GM12878 (cell line): Measurements from ENCODE around the gene RPL10. TPM values are rescaled to one million over a fixed set of nuclear protein-coding genes. Genes with fewer than 3 reads are reported as not detected.

Source experiments
- ATAC-seq: fragments of 200-7000 bp; cut with Tn5 transposase; 3 replicates; pipeline ENCODE4 v1.9.1; 2020; ENCODE audit warnings: mild to moderate bottlenecking, moderate library complexity
- BruUV-seq: library from RNA; stranded (reverse); fragments of 400-500 nt; replicated peaks from 2 replicates; lab custom pipeline; 2021; lab: Mats Ljungman, UMichigan
- CTCF ChIA-PET: fragments of 300-600 bp; sonication (Branson Sonifier 250); formaldehyde crosslinking; extraction: SDS; loops from one replicate; lab custom pipeline; 2021; ENCODE audit warnings: inconsistent platforms; lab: Yijun Ruan, JAX
- POLR2A ChIA-PET: fragments of 350-600 bp; formaldehyde crosslinking; extraction: SDS; loops from one replicate; lab custom pipeline; 2021; ENCODE audit warnings: inconsistent platforms; lab: Charles Lee
- RAD21 ChIA-PET: fragments of 300-600 bp; sonication (Branson Sonifier 250); formaldehyde crosslinking; loops from one replicate; lab custom pipeline; 2023; ENCODE audit warnings: antibody characterized with exemption; ENCODE audit not compliant: unreplicated experiment; lab: Charles Lee
- SMC1A ChIA-PET: fragments of 300-600 bp; sonication (Branson Sonifier 250); formaldehyde crosslinking; loops from one replicate; lab custom pipeline; 2023; ENCODE audit not compliant: unreplicated experiment, uncharacterized antibody; lab: Charles Lee
- DNase-seq: peaks from one replicate; pipeline ENCODE4 v3.0.0-alpha.2; 2011; ENCODE audit warnings: low read depth, low spot score
- FAIRE-seq: peaks from 3 replicates; lab custom pipeline; 2011; peaks lifted over from hg19 to GRCh38; lab: Jason Lieb, UNC
- H2AFZ ChIP-seq: 2 replicates; pipeline ENCODE4 v1.6.0; 2011; ENCODE audit warnings: low read depth, low read length, control low read depth; ENCODE audit not compliant: control insufficient read depth
- H3K27ac ChIP-seq: 2 replicates; pipeline ENCODE4 v1.5.1; 2011; ENCODE audit warnings: control low read depth; ENCODE audit not compliant: control insufficient read depth, insufficient read depth
- H3K27me3 ChIP-seq, 2 experiments: replicated peaks in 1 of 2; 2 replicates each; pipeline versions ENCODE4 v1.6.0 to v1.6.1; 2011; ENCODE audit warnings: low read length in 1 of 2; ENCODE audit not compliant: control insufficient read depth in 2 of 2, insufficient read depth in 2 of 2
- H3K36me3 ChIP-seq, 2 experiments: 2 replicates each; pipeline ENCODE4 v1.5.1; 2011; ENCODE audit warnings: low read length in 1 of 2; ENCODE audit not compliant: control insufficient read depth in 2 of 2, insufficient read depth in 2 of 2
- H3K4me1 ChIP-seq: 2 replicates; pipeline ENCODE4 v1.6.1; 2011; ENCODE audit warnings: mild to moderate bottlenecking, low read length, moderate library complexity, mixed read lengths; ENCODE audit not compliant: control insufficient read depth, insufficient read depth
- H3K4me2 ChIP-seq: 2 replicates; pipeline ENCODE4 v1.6.0; 2011; ENCODE audit warnings: control low read depth; ENCODE audit not compliant: control insufficient read depth, insufficient read depth
- H3K4me3 ChIP-seq: fragments of 200-600 bp; sonication (generic); 2 replicates; pipeline ENCODE4 v1.5.1; 2016
- H3K79me2 ChIP-seq: 2 replicates; pipeline ENCODE4 v1.6.0; 2011; ENCODE audit warnings: low read length; ENCODE audit not compliant: control insufficient read depth, insufficient read depth
- H3K9ac ChIP-seq: 2 replicates; pipeline ENCODE4 v1.8.0; 2011; ENCODE audit warnings: low read length, control low read depth, mixed read lengths; ENCODE audit not compliant: control insufficient read depth, insufficient read depth
- H3K9me3 ChIP-seq: replicated peaks from 3 replicates; pipeline ENCODE4 v1.5.1; 2011; ENCODE audit warnings: mild to moderate bottlenecking, low read length; ENCODE audit not compliant: control insufficient read depth, insufficient read depth
- H4K20me1 ChIP-seq: 2 replicates; pipeline ENCODE4 v1.6.0; 2011; ENCODE audit not compliant: control insufficient read depth, insufficient read depth
- CREB1 ChIP-seq: IDR thresholded peaks from 2 replicates; pipeline ENCODE4 v1.6.1; 2012; ENCODE audit warnings: low read depth, mild to moderate bottlenecking, inconsistent platforms
- ETV6 ChIP-seq, 2 experiments: fragments of 450-650 bp in 1 of 2; IDR thresholded peaks in 1 of 2; conservative IDR thresholded peaks in 1 of 2; 2 replicates each; pipeline ENCODE4 v1.6.1; 2014; ENCODE audit warnings: antibody characterized with exemption in 1 of 2, borderline replicate concordance in 1 of 2, low read depth in 1 of 2, mild to moderate bottlenecking in 1 of 2, moderate library complexity in 1 of 2
- HDAC6 ChIP-seq: fragments of 200-600 bp; sonication (generic); IDR thresholded peaks from one replicate; pipeline ENCODE4 v1.8.0; 2017; ENCODE audit warnings: antibody characterized with exemption; ENCODE audit not compliant: unreplicated experiment
- IRF4 ChIP-seq: IDR thresholded peaks from 2 replicates; pipeline ENCODE4 v1.6.1; 2011; ENCODE audit warnings: low read depth, low read length
- RB1 ChIP-seq: fragments of 450-650 bp; formaldehyde crosslinking; IDR thresholded peaks from 2 replicates; pipeline ENCODE4 v1.6.1; 2017; ENCODE audit warnings: mild to moderate bottlenecking, borderline replicate concordance
- SMARCA5 ChIP-seq: fragments of 450-650 bp; IDR thresholded peaks from 2 replicates; pipeline ENCODE4 v1.6.1; 2017; ENCODE audit warnings: mild to moderate bottlenecking
- SREBF1 ChIP-seq: IDR thresholded peaks from 2 replicates; pipeline ENCODE4 v1.6.1; 2012; ENCODE audit warnings: mild to moderate bottlenecking, low read length
- TCF12 ChIP-seq: IDR thresholded peaks from 2 replicates; pipeline ENCODE4 v1.6.1; 2011; ENCODE audit warnings: low read depth, mild to moderate bottlenecking, low read length
- ZSCAN29 ChIP-seq: fragments of 450-650 bp; IDR thresholded peaks from 2 replicates; pipeline ENCODE4 v1.6.1; 2017; ENCODE audit warnings: mild to moderate bottlenecking, moderate library complexity
- WGBS: methylation state at CpG from one replicate; pipeline ENCODE4 v1.1.6; 2016; ENCODE audit warnings: low lambda C conversion rate; ENCODE audit not compliant: insufficient replicate concordance, insufficient coverage; ENCODE audit errors: missing lambda C conversion rate; 5-methylcytosine and 5-hydroxymethylcytosine counted together
- in situ Hi-C: fragments of 300-500 bp; cut with MboI; formaldehyde crosslinking; loops from 9 replicates; pipeline ENCODE4 v1.14.3; 2018; ENCODE audit warnings: mixed read lengths
- intact Hi-C: fragments of 100-400 bp; cut with micrococcal nuclease; formaldehyde crosslinking; loops from one replicate; pipeline ENCODE4 v1.14.2; 2022; ENCODE audit not compliant: unreplicated experiment
- polyA plus RNA-seq, 11 experiments: library from polyadenylated mRNA; depleted of rRNA in 4 of 11; unstranded in 6 of 11; stranded (reverse) in 5 of 11; fragments of >200 nt; fragmentation: Nextera tagmentation in 4 of 11; fragmentation: Illumina TruSeq in 1 of 11; extraction: Ambion mirVana in 4 of 11; extraction: Trizol in 1 of 11; gene quantifications; 1 replicate in 1 of 11; 2 replicates in 10 of 11; pipeline versions ENCODE4 v1.2.1 to v1.2.3, GENCODE V29; 2011 to 2016; ENCODE audit warnings: inconsistent platforms in 2 of 11, missing spikeins in 2 of 11, low read depth in 1 of 11
- total RNA-seq, 4 experiments: library from RNA; depleted of rRNA in 3 of 4; stranded (reverse); fragments of >200 nt in 3 of 4; fragmentation: Illumina TruSeq in 1 of 4; extraction: Trizol in 1 of 4; gene quantifications; 2 replicates each; pipeline versions ENCODE4 v1.2.1 to v1.2.3, GENCODE V29; 2013 to 2021
- TF ChIP-seq, protein P1 (sequence below): fragments of 450-650 bp; formaldehyde crosslinking; IDR thresholded peaks from 2 replicates; pipeline ENCODE4 v1.4.0; 2022; ENCODE audit warnings: mild to moderate bottlenecking, moderate library complexity
- TF ChIP-seq, protein P2 (sequence below): fragments of 450-650 bp; IDR thresholded peaks from 2 replicates; pipeline ENCODE4 v1.6.1; 2017; ENCODE audit warnings: mild to moderate bottlenecking, low read depth, inconsistent platforms; ENCODE audit not compliant: poor library complexity, severe bottlenecking

Gene RPL10
- total and polyA plus RNA-seq, 10 of the 15 experiments (the other 5 are each of a cell fraction or from before 2014, with no cell fraction given), result 1,938 to 7,222 (median 4,494) TPM

- ChIA-PET RAD21 (no interaction called here), CTCF (interaction anchor here (1.2 to 1.3 kb wide), 2 partner anchors 8 to 47 kb away, joined by 3 to 4 read pairs; no protein-coding TSS in a partner anchor), POLR2A (no interaction called here), SMC1A (no interaction called here)
- Histone ChIP-seq H3K27me3 (no peaks in the 10 kb centered on the region), H3K9ac (no peak overlapping the region), H3K27ac (no peak overlapping the region), H2AFZ (no peak overlapping the region), H3K4me3 (no peak overlapping the region), H3K79me2 (no peaks in the 10 kb centered on the region), H4K20me1 (no peaks in the 10 kb centered on the region), H3K4me1 (no peaks in the 10 kb centered on the region), H3K4me2 (no peak overlapping the region), H3K36me3 (no peaks in the 10 kb centered on the region), H3K9me3 (no peaks in the 10 kb centered on the region; the same call in 2 of the 3 replicates)
- intact Hi-C loops, result loop anchor here (10.0 kb wide), 1 partner anchor 46 kb away; the partner anchor contains the start of genes EMD and FLNA
- no peak for FAIRE-seq
- in situ Hi-C loops, result no loop called here
- no peak for DNase-seq
- BruUV-seq, result no TSS peak
- ATAC-seq, result no peak
- TF ChIP-seq ETV6 (conservative IDR thresholded peaks at IDR 0.05 in 1 of 2, IDR thresholded peaks at IDR 0.05 in 1 of 2; ENCODE audit: borderline replicate concordance in 1 of 2, low read depth in 1 of 2), result no peak
- TF ChIP-seq, protein P1, sequence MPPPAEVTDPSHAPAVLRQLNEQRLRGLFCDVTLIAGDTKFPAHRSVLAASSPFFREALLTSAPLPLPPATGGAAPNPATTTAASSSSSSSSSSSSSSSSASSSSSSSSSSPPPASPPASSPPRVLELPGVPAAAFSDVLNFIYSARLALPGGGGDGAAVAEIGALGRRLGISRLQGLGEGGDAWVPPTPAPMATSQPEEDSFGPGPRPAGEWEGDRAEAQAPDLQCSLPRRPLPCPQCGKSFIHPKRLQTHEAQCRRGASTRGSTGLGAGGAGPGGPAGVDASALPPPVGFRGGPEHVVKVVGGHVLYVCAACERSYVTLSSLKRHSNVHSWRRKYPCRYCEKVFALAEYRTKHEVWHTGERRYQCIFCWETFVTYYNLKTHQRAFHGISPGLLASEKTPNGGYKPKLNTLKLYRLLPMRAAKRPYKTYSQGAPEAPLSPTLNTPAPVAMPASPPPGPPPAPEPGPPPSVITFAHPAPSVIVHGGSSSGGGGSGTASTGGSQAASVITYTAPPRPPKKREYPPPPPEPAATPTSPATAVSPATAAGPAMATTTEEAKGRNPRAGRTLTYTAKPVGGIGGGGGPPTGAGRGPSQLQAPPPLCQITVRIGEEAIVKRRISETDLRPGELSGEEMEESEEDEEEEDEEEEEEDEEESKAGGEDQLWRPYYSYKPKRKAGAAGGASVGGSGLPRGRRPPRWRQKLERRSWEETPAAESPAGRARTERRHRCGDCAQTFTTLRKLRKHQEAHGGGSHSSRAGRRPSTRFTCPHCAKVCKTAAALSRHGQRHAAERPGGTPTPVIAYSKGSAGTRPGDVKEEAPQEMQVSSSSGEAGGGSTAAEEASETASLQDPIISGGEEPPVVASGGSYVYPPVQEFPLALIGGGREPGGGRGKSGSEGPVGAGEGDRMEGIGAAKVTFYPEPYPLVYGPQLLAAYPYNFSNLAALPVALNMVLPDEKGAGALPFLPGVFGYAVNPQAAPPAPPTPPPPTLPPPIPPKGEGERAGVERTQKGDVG (CRISPR knock-in tag), result no peak
- TF ChIP-seq SREBF1, result no peak
- TF ChIP-seq IRF4, result no peak
- TF ChIP-seq, protein P2, sequence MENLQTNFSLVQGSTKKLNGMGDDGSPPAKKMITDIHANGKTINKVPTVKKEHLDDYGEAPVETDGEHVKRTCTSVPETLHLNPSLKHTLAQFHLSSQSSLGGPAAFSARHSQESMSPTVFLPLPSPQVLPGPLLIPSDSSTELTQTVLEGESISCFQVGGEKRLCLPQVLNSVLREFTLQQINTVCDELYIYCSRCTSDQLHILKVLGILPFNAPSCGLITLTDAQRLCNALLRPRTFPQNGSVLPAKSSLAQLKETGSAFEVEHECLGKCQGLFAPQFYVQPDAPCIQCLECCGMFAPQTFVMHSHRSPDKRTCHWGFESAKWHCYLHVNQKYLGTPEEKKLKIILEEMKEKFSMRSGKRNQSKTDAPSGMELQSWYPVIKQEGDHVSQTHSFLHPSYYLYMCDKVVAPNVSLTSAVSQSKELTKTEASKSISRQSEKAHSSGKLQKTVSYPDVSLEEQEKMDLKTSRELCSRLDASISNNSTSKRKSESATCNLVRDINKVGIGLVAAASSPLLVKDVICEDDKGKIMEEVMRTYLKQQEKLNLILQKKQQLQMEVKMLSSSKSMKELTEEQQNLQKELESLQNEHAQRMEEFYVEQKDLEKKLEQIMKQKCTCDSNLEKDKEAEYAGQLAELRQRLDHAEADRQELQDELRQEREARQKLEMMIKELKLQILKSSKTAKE, result no peak
- no peak for TF ChIP-seq TCF12
- TF ChIP-seq HDAC6, result no peak
- no peak for TF ChIP-seq ZSCAN29
- TF ChIP-seq SMARCA5, result no peak
- TF ChIP-seq CREB1, result no peak
- no peak for TF ChIP-seq RB1
- WGBS, result 58% methylated on average over 10 of the region's 10 CpGs
Measured at GRCh38 chrX:154420402-154420756, 22.2 kb downstream of the RPL10 start.
